Endodermal cell (in vitro differentiated cells): Measurements from ENCODE around the gene LENEP. TPM values are rescaled to one million over a fixed set of nuclear protein-coding genes. Genes with fewer than 3 reads are reported as not detected.
A peak's percentile ranks its signal among the peaks of the same experiment; 100 is the strongest.

Source experiments
- DNase-seq: peaks from one replicate; pipeline ENCODE4 v3.0.0-alpha.2; 2017
- H3K27ac ChIP-seq: 2 replicates; pipeline ENCODE4 v1.5.1; 2013; ENCODE audit warnings: mild to moderate bottlenecking, low read depth, low read length, moderate library complexity
- H3K27me3 ChIP-seq: 2 replicates; pipeline ENCODE4 v1.6.1; 2013; ENCODE audit warnings: mild to moderate bottlenecking, low read length, moderate library complexity; ENCODE audit not compliant: insufficient read depth, control insufficient read depth, poor library complexity, severe bottlenecking
- H3K36me3 ChIP-seq: 2 replicates; pipeline ENCODE4 v1.7.0; 2013; ENCODE audit warnings: mild to moderate bottlenecking, low read length, moderate library complexity; ENCODE audit not compliant: control insufficient read depth, insufficient read depth
- H3K4me1 ChIP-seq: one replicate; pipeline ENCODE4 v1.7.0; 2013; ENCODE audit warnings: low read length; ENCODE audit not compliant: control insufficient read depth, insufficient read depth
- H3K4me3 ChIP-seq: 2 replicates; pipeline ENCODE4 v1.5.1; 2013; ENCODE audit warnings: mild to moderate bottlenecking, low read length, moderate library complexity
- H3K9ac ChIP-seq: 2 replicates; pipeline ENCODE4 v1.6.1; 2013; ENCODE audit warnings: mild to moderate bottlenecking, low read length, moderate library complexity; ENCODE audit not compliant: poor library complexity, severe bottlenecking; ENCODE audit errors: extremely low read depth
- H3K9me3 ChIP-seq: 2 replicates; pipeline ENCODE4 v1.6.1; 2013; ENCODE audit warnings: mild to moderate bottlenecking, low read length, moderate library complexity; ENCODE audit not compliant: control insufficient read depth
- H3K27ac Mint-ChIP-seq: 2 replicates; pipeline ENCODE4 v1.8.0; 2020; ENCODE audit warnings: mixed read lengths
- H3K27me3 Mint-ChIP-seq: 2 replicates; pipeline ENCODE4 v1.8.0; 2021; ENCODE audit warnings: mild to moderate bottlenecking, mixed read lengths; ENCODE audit not compliant: insufficient read depth
- H3K36me3 Mint-ChIP-seq: 2 replicates; pipeline ENCODE4 v1.8.0; 2020; ENCODE audit warnings: low read depth, mixed read lengths
- H3K4me1 Mint-ChIP-seq: 2 replicates; pipeline ENCODE4 v1.8.0; 2020; ENCODE audit warnings: mixed read lengths
- H3K4me3 Mint-ChIP-seq: 2 replicates; pipeline ENCODE4 v1.8.0; 2020; ENCODE audit warnings: mild to moderate bottlenecking, moderate library complexity, mixed read lengths
- H3K9me3 Mint-ChIP-seq: 2 replicates; pipeline ENCODE4 v1.8.0; 2020; ENCODE audit warnings: mild to moderate bottlenecking, mixed read lengths
- CTCF ChIP-seq: fragments of 200-600 bp; sonication (generic); conservative IDR thresholded peaks from 2 replicates; pipeline ENCODE4 v1.5.0; 2021; ENCODE audit warnings: antibody characterized with exemption, mild to moderate bottlenecking
- WGBS, 2 experiments: methylation state at CpG; one replicate each; pipeline versions ENCODE4 v1.1.5 to v1.1.7; 2013; ENCODE audit warnings: missing lambda C conversion rate in 2 of 2, mixed read lengths in 1 of 2; ENCODE audit not compliant: insufficient coverage in 1 of 2, insufficient read length in 1 of 2; 5-methylcytosine and 5-hydroxymethylcytosine counted together
- total RNA-seq, 2 donors: library from RNA; stranded (reverse); fragmentation: NEBNext Ultra II Directional in 1 of 2; extraction: Animal tissue kit (Norgen Biotek cat#: 25700) in 1 of 2; gene quantifications; 2 replicates in 1 of 2; 3 replicates in 1 of 2; pipeline ENCODE4 v1.2.1, GENCODE V29; 2021

Gene LENEP
- total RNA-seq, 2 donors from 2014 or later: 2.0 TPM; not detected in 1

DNA sequence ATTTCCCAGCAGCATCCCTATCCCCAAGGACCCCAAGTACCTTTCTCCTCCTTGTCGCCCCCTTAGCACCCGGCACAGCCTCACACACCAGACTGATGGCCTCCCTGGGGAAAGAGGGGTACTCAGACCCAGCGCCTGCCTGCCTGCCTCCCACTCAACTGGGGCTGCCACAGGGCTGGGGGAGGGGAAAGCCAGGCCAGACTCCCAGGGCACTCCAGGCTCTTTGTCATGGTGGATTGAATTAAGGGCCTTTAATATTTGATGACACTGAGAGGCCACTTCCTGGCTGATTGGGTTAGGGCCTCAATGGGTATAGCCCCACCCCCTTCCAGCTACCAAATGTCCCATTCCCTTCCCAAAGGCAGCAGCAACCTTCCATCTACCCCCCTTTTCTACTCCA is 24.7 kb upstream of the LENEP start:
- H3K9me3 Mint-ChIP-seq: no peaks in the 10 kb centered on the region
- Histone ChIP-seq H3K9ac (peak overlapping the region; percentile 39), H3K36me3 (peaks cover 48% of the 10 kb centered on the region), H3K9me3 (no peaks in the 10 kb centered on the region), H3K27ac (peak overlapping the region; percentile 11), H3K4me3 (peak overlapping the region; percentile 91), H3K4me1 (peaks cover 3% of the 10 kb centered on the region), H3K27me3 (no peaks in the 10 kb centered on the region)
- peaks cover 37% of the 10 kb centered on the region for H3K4me1 Mint-ChIP-seq
- WGBS, 2 experiments: 89% methylated on average over 3 of the region's 3 CpGs; no CpG with 5 or more reads in 1 of the 2 experiments
- no peaks in the 10 kb centered on the region for H3K27me3 Mint-ChIP-seq
- peak overlapping the region; percentile 85 for H3K27ac Mint-ChIP-seq
- H3K36me3 Mint-ChIP-seq: peaks cover 47% of the 10 kb centered on the region
- DNase-seq: no peak
- no peak overlapping the region for H3K4me3 Mint-ChIP-seq
- TF ChIP-seq CTCF: no peak

GRCh38 chr1:154969246-154969645 is 24.1 kb upstream of the LENEP start:
- Histone ChIP-seq H3K27me3 (no peaks in the 10 kb centered on the region), H3K36me3 (peaks cover 43% of the 10 kb centered on the region), H3K4me3 (peak overlapping the region; percentile 91), H3K4me1 (peaks cover 3% of the 10 kb centered on the region), H3K9ac (peak overlapping the region; percentile 39), H3K27ac (peak overlapping the region; percentile 11), H3K9me3 (no peaks in the 10 kb centered on the region)
- H3K27me3 Mint-ChIP-seq: no peaks in the 10 kb centered on the region
- no peak for DNase-seq
- TF ChIP-seq CTCF: no peak
- WGBS, 2 experiments: 0 to 14% methylated on average over 1 to 4 of the region's 5 CpGs
- H3K27ac Mint-ChIP-seq: peak overlapping the region; percentile 85
- no peaks in the 10 kb centered on the region for H3K9me3 Mint-ChIP-seq
- H3K4me1 Mint-ChIP-seq: peaks cover 37% of the 10 kb centered on the region
- peaks cover 44% of the 10 kb centered on the region for H3K36me3 Mint-ChIP-seq
- H3K4me3 Mint-ChIP-seq: no peak overlapping the region

GRCh38 chr1:154969860-154970452 is 23.4 kb upstream of the LENEP start:
- DNase-seq: no peak
- no peaks in the 10 kb centered on the region for H3K27me3 Mint-ChIP-seq
- Histone ChIP-seq H3K4me3 (peak overlapping the region; percentile 91), H3K9ac (peak overlapping the region; percentile 39), H3K9me3 (no peaks in the 10 kb centered on the region), H3K36me3 (peaks cover 36% of the 10 kb centered on the region), H3K4me1 (peaks cover 3% of the 10 kb centered on the region), H3K27ac (no peak overlapping the region), H3K27me3 (no peaks in the 10 kb centered on the region)
- H3K9me3 Mint-ChIP-seq: no peaks in the 10 kb centered on the region
- TF ChIP-seq CTCF: no peak
- H3K4me3 Mint-ChIP-seq: no peak overlapping the region
- peaks cover 37% of the 10 kb centered on the region for H3K4me1 Mint-ChIP-seq
- WGBS, 2 experiments: 0 to 10% methylated on average over 6 to 22 of the region's 22 CpGs
- H3K36me3 Mint-ChIP-seq: peaks cover 39% of the 10 kb centered on the region
- peak overlapping the region; percentile 85 for H3K27ac Mint-ChIP-seq
